ENCODE data around the gene UBXN6.

DNA sequence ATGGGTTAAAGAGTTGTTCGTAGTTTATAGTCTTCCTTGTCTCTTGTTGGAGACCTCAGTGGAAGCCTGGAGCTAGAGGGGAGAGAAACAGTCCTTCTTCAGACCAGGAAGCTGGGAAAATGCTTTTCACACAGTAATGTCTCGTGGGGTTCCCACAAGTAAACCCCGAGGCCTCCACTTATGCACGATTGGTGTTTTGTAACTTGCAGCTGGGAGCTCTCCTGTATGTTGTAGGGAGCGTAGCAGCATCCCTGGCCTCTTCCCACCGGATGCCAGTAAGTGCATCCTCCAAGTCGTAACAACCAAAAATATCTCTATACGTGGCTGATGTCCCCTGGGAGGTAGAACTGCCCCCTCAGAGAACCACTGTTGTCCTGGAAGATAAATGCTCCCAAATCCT is 51.6 kb downstream of the UBXN6 start:
- TF ChIP-seq, protein P1, sequence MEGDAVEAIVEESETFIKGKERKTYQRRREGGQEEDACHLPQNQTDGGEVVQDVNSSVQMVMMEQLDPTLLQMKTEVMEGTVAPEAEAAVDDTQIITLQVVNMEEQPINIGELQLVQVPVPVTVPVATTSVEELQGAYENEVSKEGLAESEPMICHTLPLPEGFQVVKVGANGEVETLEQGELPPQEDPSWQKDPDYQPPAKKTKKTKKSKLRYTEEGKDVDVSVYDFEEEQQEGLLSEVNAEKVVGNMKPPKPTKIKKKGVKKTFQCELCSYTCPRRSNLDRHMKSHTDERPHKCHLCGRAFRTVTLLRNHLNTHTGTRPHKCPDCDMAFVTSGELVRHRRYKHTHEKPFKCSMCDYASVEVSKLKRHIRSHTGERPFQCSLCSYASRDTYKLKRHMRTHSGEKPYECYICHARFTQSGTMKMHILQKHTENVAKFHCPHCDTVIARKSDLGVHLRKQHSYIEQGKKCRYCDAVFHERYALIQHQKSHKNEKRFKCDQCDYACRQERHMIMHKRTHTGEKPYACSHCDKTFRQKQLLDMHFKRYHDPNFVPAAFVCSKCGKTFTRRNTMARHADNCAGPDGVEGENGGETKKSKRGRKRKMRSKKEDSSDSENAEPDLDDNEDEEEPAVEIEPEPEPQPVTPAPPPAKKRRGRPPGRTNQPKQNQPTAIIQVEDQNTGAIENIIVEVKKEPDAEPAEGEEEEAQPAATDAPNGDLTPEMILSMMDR (IDR thresholded peaks at IDR 0.05; ENCODE audit: insufficient read depth, low read length): no peak
- TF ChIP-seq, protein P2, sequence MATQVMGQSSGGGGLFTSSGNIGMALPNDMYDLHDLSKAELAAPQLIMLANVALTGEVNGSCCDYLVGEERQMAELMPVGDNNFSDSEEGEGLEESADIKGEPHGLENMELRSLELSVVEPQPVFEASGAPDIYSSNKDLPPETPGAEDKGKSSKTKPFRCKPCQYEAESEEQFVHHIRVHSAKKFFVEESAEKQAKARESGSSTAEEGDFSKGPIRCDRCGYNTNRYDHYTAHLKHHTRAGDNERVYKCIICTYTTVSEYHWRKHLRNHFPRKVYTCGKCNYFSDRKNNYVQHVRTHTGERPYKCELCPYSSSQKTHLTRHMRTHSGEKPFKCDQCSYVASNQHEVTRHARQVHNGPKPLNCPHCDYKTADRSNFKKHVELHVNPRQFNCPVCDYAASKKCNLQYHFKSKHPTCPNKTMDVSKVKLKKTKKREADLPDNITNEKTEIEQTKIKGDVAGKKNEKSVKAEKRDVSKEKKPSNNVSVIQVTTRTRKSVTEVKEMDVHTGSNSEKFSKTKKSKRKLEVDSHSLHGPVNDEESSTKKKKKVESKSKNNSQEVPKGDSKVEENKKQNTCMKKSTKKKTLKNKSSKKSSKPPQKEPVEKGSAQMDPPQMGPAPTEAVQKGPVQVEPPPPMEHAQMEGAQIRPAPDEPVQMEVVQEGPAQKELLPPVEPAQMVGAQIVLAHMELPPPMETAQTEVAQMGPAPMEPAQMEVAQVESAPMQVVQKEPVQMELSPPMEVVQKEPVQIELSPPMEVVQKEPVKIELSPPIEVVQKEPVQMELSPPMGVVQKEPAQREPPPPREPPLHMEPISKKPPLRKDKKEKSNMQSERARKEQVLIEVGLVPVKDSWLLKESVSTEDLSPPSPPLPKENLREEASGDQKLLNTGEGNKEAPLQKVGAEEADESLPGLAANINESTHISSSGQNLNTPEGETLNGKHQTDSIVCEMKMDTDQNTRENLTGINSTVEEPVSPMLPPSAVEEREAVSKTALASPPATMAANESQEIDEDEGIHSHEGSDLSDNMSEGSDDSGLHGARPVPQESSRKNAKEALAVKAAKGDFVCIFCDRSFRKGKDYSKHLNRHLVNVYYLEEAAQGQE (IDR thresholded peaks at IDR 0.05; ENCODE audit: insufficient replicate concordance, low read depth): no peak
- TF ChIP-seq POLR2AphosphoS5 (IDR thresholded peaks at IDR 0.05; ENCODE audit: low read depth) (no peak), GABPA (IDR thresholded peaks at IDR 0.05; ENCODE audit: low read depth) (no peak)
